GM23338 (cell line): ENCODE measurements around the gene EFCAB8. TPM values are rescaled to one million over a fixed set of nuclear protein-coding genes. Genes with fewer than 3 reads are reported as not detected.

Source experiments
- ATAC-seq: fragments of 200-7000 bp; cut with Tn5 transposase; 3 replicates; pipeline ENCODE4 v1.9.1; 2020
- DNase-seq: peaks from one replicate; pipeline ENCODE4 v3.0.0-alpha.2; 2015; ENCODE audit warnings: low spot score
- H2AFZ ChIP-seq: fragments of 200-600 bp; sonication (generic); 2 replicates; pipeline ENCODE4 v1.8.0; 2016; ENCODE audit warnings: antibody characterized with exemption, mild to moderate bottlenecking, moderate library complexity
- H3F3A ChIP-seq: fragments of 200-600 bp; sonication (generic); replicated peaks from 2 replicates; pipeline ENCODE4 v1.8.0; 2017; ENCODE audit warnings: antibody characterized with exemption, mixed run types, low read depth
- H3K27ac ChIP-seq: fragments of 200-600 bp; sonication (generic); 2 replicates; pipeline ENCODE4 v1.6.1; 2016; ENCODE audit warnings: low read depth
- H3K27me3 ChIP-seq: fragments of 200-600 bp; sonication (generic); 2 replicates; pipeline ENCODE4 v1.8.0; 2016; ENCODE audit warnings: mild to moderate bottlenecking, mixed run types, moderate library complexity; ENCODE audit not compliant: insufficient read depth
- H3K36me3 ChIP-seq: fragments of 200-600 bp; sonication (generic); 2 replicates; pipeline ENCODE4 v1.8.0; 2016; ENCODE audit warnings: mild to moderate bottlenecking; ENCODE audit not compliant: insufficient read depth
- H3K4me1 ChIP-seq: fragments of 200-600 bp; sonication (generic); 2 replicates; pipeline ENCODE4 v1.8.0; 2016; ENCODE audit warnings: mild to moderate bottlenecking, moderate library complexity; ENCODE audit not compliant: insufficient read depth
- H3K4me2 ChIP-seq: fragments of 200-600 bp; sonication (generic); 2 replicates; pipeline ENCODE4 v1.7.1; 2017; ENCODE audit warnings: mixed run types
- H3K4me3 ChIP-seq: fragments of 200-600 bp; sonication (generic); 2 replicates; pipeline ENCODE4 v1.6.1; 2016; ENCODE audit warnings: mixed run types
- H3K79me2 ChIP-seq: fragments of 200-600 bp; sonication (generic); replicated peaks from 2 replicates; pipeline ENCODE4 v1.8.0; 2017; ENCODE audit warnings: mild to moderate bottlenecking; ENCODE audit not compliant: insufficient read depth
- H3K9me2 ChIP-seq: fragments of 200-600 bp; sonication (generic); 2 replicates; pipeline ENCODE4 v1.8.0; 2017; ENCODE audit not compliant: insufficient read depth
- H4K20me1 ChIP-seq: fragments of 200-600 bp; sonication (generic); replicated peaks from 2 replicates; pipeline ENCODE4 v1.8.0; 2017; ENCODE audit warnings: mild to moderate bottlenecking; ENCODE audit not compliant: insufficient read depth
- H3K27ac Mint-ChIP-seq: 2 replicates; pipeline ENCODE4 v1.8.0; 2020; ENCODE audit warnings: inconsistent platforms, mild to moderate bottlenecking, moderate library complexity, mixed read lengths
- H3K27me3 Mint-ChIP-seq: 3 replicates; pipeline ENCODE4 v1.8.0; 2022; ENCODE audit warnings: low read depth, mild to moderate bottlenecking, moderate library complexity, mixed read lengths, inconsistent platforms; ENCODE audit not compliant: insufficient read depth, poor library complexity
- H3K36me3 Mint-ChIP-seq: 3 replicates; pipeline ENCODE4 v1.8.0; 2021; ENCODE audit warnings: low read depth, mild to moderate bottlenecking, inconsistent platforms, moderate library complexity, mixed read lengths
- H3K4me1 Mint-ChIP-seq: 3 replicates; pipeline ENCODE4 v1.8.0; 2020; ENCODE audit warnings: mild to moderate bottlenecking, inconsistent platforms, mixed read lengths
- H3K4me3 Mint-ChIP-seq: 3 replicates; pipeline ENCODE4 v1.8.0; 2021; ENCODE audit warnings: moderate library complexity, mild to moderate bottlenecking, inconsistent platforms, mixed read lengths
- H3K9me3 Mint-ChIP-seq: 3 replicates; pipeline ENCODE4 v1.8.0; 2020; ENCODE audit warnings: moderate library complexity, mild to moderate bottlenecking, inconsistent platforms, mixed read lengths
- CTCF ChIP-seq, 2 experiments: fragments of 200-600 bp in 1 of 2; sonication (generic) in 1 of 2; conservative IDR thresholded peaks; 2 replicates each; pipeline versions ENCODE4 v1.5.1 to v1.6.1; 2016 to 2017; ENCODE audit warnings: antibody characterized with exemption in 2 of 2, low read depth in 2 of 2, mild to moderate bottlenecking in 2 of 2, moderate library complexity in 1 of 2
- EZH2 ChIP-seq: fragments of 200-600 bp; sonication (generic); IDR thresholded peaks from one replicate; pipeline ENCODE4 v1.8.0; 2017; ENCODE audit warnings: antibody characterized with exemption, mild to moderate bottlenecking, low read depth; ENCODE audit not compliant: unreplicated experiment
- NANOG ChIP-seq: IDR thresholded peaks from 2 replicates; pipeline ENCODE4 v1.6.1; 2016; ENCODE audit warnings: antibody characterized with exemption, borderline replicate concordance
- REST ChIP-seq: IDR thresholded peaks from one replicate; pipeline ENCODE4 v1.6.1; 2018; ENCODE audit warnings: antibody characterized with exemption; ENCODE audit not compliant: unreplicated experiment
- STAT1 ChIP-seq: IDR thresholded peaks from one replicate; pipeline ENCODE4 v1.6.1; 2016; ENCODE audit warnings: antibody characterized with exemption; ENCODE audit not compliant: unreplicated experiment
- polyA plus RNA-seq: library from polyadenylated mRNA; unstranded; fragments of >200 nt; fragmentation: Nextera tagmentation; extraction: Ambion mirVana; gene quantifications from 2 replicates; pipeline ENCODE4 v1.2.1, GENCODE V29; 2016
- total RNA-seq: library from RNA; depleted of rRNA; stranded (reverse); fragments of >200 nt; shearing (Covaris generic); gene quantifications from 2 replicates; pipeline ENCODE4 v1.2.3, GENCODE V29; 2014

EFCAB8 gene
- total and polyA plus RNA-seq, 2 experiments from 2014 or later: 0.35 TPM; not detected in 1

DNA sequence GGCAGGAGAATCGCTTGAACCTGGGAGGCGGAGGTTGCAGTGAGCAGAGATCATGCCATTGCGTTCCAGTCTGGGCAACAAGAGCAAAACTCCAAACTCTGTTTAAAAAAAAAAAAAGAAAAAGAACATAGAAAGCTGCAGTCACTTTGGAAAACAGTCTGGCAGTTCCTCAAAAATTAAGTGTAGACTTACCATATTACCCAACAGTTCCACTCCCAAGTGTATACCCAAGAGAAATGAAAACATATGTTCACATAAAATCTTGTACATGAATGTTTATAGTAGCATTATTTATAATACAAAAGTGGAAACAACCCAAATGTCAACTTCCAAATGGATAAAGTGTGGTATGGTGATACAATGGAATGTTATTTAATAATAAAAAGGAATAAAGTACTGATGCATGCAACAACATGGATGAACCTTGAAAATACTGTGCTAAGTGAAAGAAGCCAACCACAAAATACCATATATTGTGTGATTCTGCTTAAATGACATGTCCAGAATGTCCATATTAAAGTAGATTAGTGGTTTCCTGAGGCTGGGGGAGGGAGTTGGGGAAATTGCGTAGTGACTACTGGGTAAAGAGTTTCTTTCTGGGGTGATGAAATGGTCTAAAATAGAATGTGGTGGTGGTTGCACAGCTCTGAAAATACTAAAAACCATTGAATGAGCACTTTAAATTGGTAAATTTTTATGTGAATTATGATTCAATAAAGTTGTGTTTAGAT is 82.6 kb downstream of the EFCAB8 start (continued):
- TF ChIP-seq CTCF (conservative IDR thresholded peaks at IDR 0.05; ENCODE audit: low read depth in 2 of 2) (no peak), EZH2 (no peak), STAT1 (no peak), NANOG (no peak)

GRCh38 chr20:32943490-32944052 is 84.8 kb downstream of the EFCAB8 start:
- no peaks in the 10 kb centered on the region; the same call in 2 of the 3 replicates for H3K4me1 Mint-ChIP-seq
- no peaks in the 10 kb centered on the region for H3K9me2 ChIP-seq
- no peak overlapping the region for H3K4me3 ChIP-seq
- no peaks in the 10 kb centered on the region for H4K20me1 ChIP-seq
- no peaks in the 10 kb centered on the region for H3K36me3 Mint-ChIP-seq
- H3K27me3 ChIP-seq: peaks cover 25% of the 10 kb centered on the region
- no peak overlapping the region for H3K27ac ChIP-seq
- H3K4me3 Mint-ChIP-seq: no peak overlapping the region
- H3K9me3 Mint-ChIP-seq: no peaks in the 10 kb centered on the region; the same call in 2 of the 3 replicates
- no peaks in the 10 kb centered on the region for H3K4me1 ChIP-seq
- no peaks in the 10 kb centered on the region for H3F3A ChIP-seq
- peak; percentile 18 for DNase-seq
- H3K27me3 Mint-ChIP-seq: peaks cover 17% of the 10 kb centered on the region
- H3K36me3 ChIP-seq: no peaks in the 10 kb centered on the region
- peak; percentile 12 to 25; a peak in 2 of 4 replicates for TF ChIP-seq CTCF (conservative IDR thresholded peaks at IDR 0.05; ENCODE audit: low read depth in 2 of 2)
- no peak for TF ChIP-seq REST
- no peak overlapping the region for H2AFZ ChIP-seq
- no peaks in the 10 kb centered on the region for H3K79me2 ChIP-seq
- ATAC-seq: peak; percentile 26; the same call in 2 of the 3 replicates
- H3K27ac Mint-ChIP-seq: no peak overlapping the region
- H3K4me2 ChIP-seq: no peak overlapping the region
